ENCODE measurements around the gene PPM1H.

The PPM1H gene

DNA sequence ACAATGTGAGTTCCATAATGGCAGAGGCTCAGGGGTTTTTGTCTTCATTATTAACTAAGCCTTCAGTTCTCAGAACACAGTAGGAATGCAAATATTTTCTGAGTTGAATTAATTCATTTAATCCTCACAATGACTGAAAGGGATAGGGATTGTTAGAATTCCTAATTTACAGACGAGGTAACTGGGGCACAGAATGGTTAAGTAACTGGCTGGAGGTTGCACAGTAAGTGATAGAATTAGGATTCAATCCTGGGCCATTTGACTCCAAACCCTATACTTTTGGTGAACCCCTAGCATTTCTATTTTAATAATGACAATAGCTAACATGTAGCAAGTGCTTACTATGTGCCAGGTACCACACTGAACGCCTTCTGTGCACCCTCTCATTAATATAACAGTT is 163.1 kb downstream of the PPM1H start:
- TF ChIP-seq, protein P1, sequence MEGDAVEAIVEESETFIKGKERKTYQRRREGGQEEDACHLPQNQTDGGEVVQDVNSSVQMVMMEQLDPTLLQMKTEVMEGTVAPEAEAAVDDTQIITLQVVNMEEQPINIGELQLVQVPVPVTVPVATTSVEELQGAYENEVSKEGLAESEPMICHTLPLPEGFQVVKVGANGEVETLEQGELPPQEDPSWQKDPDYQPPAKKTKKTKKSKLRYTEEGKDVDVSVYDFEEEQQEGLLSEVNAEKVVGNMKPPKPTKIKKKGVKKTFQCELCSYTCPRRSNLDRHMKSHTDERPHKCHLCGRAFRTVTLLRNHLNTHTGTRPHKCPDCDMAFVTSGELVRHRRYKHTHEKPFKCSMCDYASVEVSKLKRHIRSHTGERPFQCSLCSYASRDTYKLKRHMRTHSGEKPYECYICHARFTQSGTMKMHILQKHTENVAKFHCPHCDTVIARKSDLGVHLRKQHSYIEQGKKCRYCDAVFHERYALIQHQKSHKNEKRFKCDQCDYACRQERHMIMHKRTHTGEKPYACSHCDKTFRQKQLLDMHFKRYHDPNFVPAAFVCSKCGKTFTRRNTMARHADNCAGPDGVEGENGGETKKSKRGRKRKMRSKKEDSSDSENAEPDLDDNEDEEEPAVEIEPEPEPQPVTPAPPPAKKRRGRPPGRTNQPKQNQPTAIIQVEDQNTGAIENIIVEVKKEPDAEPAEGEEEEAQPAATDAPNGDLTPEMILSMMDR (IDR thresholded peaks at IDR 0.05; ENCODE audit: extremely low read depth, missing control alignments), result no peak

DNA sequence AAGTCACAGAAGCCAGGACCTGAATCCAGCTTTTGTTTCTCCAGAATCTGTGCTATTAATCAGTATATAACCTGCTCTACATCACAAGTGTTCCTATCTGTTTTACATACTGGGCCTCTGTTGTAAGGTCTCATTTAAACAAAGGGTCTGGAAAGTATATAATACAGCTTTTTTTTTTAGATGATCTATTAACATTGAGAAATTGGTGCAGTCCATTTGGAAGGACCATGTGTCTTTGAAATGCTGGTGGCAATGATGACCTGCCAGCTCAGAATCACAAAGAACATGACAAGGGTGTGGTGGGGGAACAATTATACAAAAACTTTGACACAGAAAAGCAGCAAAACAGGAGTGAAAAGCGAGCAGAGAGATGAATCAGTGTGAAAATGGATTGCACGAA is 164.6 kb downstream of the PPM1H start:
- DNase-seq (ENCODE audit: low spot score), result no peak

More for the DNA sequence above, 163.1 kb downstream of the PPM1H start:
- DNase-seq (ENCODE audit: low spot score), result no peak

DNA sequence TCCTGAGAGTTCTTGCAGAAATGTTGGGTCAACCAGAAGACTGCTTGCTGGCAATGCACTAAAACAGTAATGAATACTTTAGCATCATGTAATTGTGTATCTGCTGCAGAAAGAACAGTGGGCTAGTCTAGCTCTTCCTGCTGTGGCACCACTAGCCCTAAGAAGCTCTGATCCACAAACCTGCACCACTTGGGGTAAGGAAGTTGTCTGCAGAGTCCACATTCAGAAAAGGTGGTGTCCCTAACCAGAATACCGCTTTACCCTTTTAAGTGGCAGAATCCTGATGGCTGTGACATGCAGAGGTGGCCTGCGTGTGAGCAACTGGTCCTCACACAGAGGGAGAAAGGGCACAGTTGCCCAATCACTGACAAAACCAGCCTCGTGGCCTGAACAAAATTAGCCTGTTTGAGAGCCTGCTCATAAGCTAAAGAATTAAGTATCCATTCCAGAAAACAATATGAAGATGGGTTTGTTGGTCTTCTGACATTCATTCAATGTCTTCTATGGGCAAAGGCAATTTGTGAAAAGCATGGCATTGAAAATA is 165.8 kb downstream of the PPM1H start:
- TF ChIP-seq, protein P1 (IDR thresholded peaks at IDR 0.05; ENCODE audit: extremely low read depth, missing control alignments), result no peak
- no peak for DNase-seq (ENCODE audit: low spot score)

More for the DNA sequence above, 164.6 kb downstream of the PPM1H start:
- TF ChIP-seq, protein P1 (IDR thresholded peaks at IDR 0.05; ENCODE audit: extremely low read depth, missing control alignments), result no peak

DNA sequence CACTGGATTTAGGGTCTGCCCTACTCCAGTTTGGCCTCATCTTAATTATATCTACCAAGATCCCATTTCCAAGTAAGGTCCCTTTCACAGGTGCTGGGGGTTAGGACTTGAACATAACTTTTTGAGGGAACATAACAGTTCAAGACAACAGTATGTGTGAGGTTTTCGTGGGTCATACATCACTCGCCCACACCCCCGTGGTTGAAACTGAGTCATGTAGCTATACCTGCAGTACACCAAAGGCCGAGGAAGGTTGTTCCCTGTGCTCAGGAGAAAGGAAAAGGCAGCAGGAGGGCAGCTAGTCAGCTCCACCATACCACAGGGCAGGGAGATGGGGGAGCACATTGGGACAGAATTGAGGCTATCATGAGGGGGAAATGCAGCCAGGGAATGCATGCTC is 167.0 kb downstream of the PPM1H start:
- TF ChIP-seq, protein P1 (IDR thresholded peaks at IDR 0.05; ENCODE audit: extremely low read depth, missing control alignments), result no peak
- no peak for DNase-seq (ENCODE audit: low spot score)

DNA sequence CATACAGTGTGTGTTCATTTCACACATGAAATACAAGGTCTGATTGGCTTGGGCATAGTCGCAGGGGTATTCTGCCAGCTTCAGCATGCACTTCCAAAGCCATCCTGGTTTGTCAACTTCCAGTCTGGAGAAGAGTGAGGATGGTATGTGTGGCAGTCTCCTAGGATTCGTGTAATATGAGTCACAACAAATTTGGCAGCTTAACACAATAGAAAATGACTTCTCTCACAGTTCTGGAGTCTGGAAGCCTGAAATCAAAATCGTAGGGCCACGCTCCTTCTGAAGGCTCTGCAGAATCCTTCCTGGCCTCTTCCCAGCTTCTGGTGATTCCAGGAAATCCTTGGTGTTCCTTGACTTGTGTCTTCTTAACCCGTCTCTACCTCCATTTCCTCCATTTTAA is 167.5 kb downstream of the PPM1H start:
- TF ChIP-seq, protein P1 (IDR thresholded peaks at IDR 0.05; ENCODE audit: extremely low read depth, missing control alignments), result no peak
- DNase-seq (ENCODE audit: low spot score), result no peak

DNA sequence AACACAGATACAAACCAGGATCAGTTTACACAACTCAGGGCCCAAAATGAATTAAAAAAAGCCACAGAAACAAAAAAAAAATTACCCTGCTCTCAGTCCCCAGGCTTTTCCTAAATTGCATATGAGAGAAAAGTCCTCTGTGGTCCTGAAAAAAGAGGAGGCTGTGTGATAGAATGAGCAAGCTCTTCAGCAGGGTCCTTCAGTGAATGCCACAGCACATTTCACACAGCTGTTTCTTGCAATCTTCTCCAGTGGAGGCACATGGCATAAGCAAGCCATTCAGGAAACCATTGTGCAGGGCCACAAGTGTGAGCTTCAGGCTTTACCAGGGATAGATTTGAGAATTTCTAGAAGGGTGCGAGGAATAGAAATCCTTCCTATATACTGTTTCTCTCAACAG is 168.5 kb downstream of the PPM1H start:
- no peak for DNase-seq (ENCODE audit: low spot score)
- TF ChIP-seq, protein P1 (IDR thresholded peaks at IDR 0.05; ENCODE audit: extremely low read depth, missing control alignments), result no peak

DNA sequence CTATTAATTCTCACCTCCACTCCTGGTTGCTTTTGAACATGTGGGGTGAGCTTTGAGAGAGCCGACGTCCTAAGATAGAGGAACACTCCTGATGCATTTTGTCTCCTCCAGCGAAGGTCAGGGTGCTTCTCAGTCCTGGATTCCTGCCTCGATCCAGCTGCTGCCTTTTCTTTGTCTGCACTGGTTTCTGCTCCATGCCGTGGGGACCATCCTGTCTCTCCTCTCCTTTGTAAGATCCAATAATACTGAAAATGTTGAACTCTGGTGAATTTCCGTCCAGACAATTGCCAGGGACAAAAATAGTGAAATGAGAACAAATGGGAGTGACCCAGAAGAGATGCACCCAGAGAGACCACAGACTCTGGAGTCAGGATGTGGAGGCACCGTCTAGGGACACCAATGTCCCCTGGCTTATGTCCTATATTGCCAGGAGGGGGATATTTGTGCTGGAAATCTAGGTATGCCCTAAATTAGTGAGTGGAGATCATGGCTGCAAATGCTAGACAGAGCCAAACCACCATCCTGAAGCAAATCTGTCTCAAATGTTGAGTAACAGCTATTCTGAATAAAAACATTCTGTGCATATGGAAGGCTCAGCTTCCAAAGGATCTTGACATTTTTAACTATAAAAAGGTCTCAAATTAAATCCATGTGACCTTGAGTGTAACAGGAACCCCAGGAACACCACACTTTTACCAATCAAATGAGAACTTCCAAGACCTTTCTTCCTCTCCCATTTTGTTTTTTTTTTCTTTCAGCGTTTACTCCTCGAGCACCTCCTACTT is 170.9 kb downstream of the PPM1H start:
- TF ChIP-seq, protein P1 (IDR thresholded peaks at IDR 0.05; ENCODE audit: extremely low read depth, missing control alignments), result no peak
- DNase-seq (ENCODE audit: low spot score), result no peak

All from GM20000 (cell line).